ENCODE data around the gene KLHL2. TPM values are rescaled to one million over a fixed set of nuclear protein-coding genes. Genes with fewer than 3 reads are reported as not detected.
"Not testable (repeated sequence)": the region's sequence is repeated elsewhere in the genome, so short reads cannot be mapped to it uniquely, and the experiment has no call there.

The KLHL2 gene
- total RNA-seq, 2 donors from 2014 or later: 23.8 to 26.6 TPM

GRCh38 chr4:165269931-165270330 is 62.6 kb downstream of the KLHL2 start:
- intact Hi-C loops (cut with DNase I): loop anchor here in 1 of 2 donors (5.0 kb wide), 1 partner anchor 228 kb away; no protein-coding TSS in a partner anchor
- DNase-seq (ENCODE audit: low spot score): not testable (repeated sequence)

GRCh38 chr4:165273443-165273842 is 66.1 kb downstream of the KLHL2 start:
- DNase-seq (ENCODE audit: low spot score); intact Hi-C loops (cut with DNase I): not testable (repeated sequence)

GRCh38 chr4:165275357-165275756 is 68.0 kb downstream of the KLHL2 start:
- intact Hi-C loops (cut with DNase I); DNase-seq (ENCODE audit: low spot score): not testable (repeated sequence)

GRCh38 chr4:165279531-165279930 is 72.2 kb downstream of the KLHL2 start:
- DNase-seq (ENCODE audit: low spot score); intact Hi-C loops (cut with DNase I): not testable (repeated sequence)

DNA sequence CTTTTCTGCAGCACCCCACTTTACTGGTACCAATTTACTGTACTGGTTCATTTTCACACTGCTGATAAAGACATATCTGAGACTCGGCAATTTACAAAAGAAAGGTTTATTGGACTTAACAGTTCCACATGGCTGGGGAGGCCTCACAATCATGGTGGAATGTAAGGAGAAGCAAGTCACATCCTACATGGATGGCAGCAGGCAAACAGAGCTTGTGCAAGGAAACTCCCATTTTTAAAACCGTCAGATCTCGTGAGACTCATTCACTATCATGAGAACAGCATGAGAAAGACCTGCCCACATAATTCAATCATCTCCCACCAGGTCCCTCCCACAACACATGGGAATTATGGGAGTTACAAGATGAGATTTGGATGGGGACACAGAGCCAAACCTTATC is 77.3 kb downstream of the KLHL2 start:
- DNase-seq (ENCODE audit: low spot score); intact Hi-C loops (cut with DNase I): not testable (repeated sequence)

DNA sequence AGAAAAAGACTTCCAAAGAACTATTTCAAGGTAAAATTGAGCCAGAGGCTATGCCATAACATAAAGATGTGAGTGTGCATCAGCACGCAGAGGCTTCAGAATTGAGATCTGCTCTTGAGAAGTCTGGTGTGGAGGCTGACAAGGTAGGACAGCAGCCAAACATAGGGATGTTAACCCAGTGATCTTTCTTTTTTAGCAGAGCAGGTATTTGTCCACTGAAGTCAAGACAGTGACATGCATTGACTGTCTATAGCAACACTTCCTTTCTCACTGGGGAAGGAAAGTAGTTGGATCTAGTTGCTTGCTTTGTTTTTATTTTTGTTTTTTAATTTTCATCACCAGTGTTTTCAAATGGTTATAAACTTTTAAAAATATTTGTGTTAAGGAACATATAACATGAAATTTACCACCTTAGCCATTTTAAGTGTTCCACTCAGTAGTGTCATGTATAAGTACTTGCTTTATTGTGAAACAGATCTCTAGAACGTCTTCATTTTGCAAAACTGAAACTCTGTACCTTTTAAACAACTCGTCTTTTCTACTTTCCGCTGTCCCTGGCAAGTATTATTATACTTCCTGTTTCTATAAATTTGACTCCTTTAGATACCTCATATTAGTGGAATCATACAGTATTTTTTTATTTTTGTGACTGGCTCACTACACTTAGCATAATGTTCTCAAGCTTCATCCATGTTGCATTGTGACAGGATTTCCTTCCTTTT is 79.4 kb downstream of the KLHL2 start:
- DNase-seq (ENCODE audit: low spot score); intact Hi-C loops (cut with DNase I): not testable (repeated sequence)

GRCh38 chr4:165288226-165288625 is 80.9 kb downstream of the KLHL2 start:
- no peak for DNase-seq (ENCODE audit: low spot score)
- intact Hi-C loops (cut with DNase I): no loop called here

DNA sequence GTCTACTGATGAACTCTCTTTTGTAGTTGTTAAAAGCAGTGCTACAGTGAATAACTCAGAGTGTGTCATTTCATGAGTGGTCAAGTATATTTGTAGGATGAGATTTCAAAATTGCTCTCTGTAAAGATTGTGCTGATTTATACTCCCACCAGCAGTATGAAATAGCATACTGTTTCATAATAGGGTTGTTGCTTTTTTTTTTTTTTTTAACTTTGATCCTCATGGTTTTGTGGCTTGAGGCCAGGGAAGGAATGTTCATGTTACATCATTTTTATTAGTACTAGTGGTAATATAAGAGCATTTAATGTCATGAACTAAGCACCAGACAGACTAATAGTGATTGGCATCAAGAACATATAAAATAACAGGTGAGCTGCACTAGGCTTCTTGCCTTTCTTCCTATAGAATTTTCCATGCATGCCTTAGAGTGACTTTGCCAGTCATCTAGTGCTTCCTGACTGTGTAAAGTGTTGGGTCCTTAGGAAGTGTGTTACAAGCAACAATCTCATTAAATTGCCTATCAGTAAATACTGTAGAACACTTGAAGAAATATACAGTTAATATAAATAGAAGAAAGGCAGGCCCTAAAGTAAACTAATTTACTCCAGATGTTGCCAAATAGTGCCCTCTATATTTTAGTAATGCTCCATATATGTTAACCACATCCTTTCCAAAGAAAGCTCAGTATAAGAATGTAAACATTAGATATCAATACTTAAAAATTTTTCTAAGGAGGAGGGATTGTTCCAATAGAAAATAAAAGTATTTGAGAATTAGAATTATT is 81.5 kb downstream of the KLHL2 start:
- intact Hi-C loops (cut with DNase I): no loop called here
- DNase-seq (ENCODE audit: low spot score): no peak

DNA sequence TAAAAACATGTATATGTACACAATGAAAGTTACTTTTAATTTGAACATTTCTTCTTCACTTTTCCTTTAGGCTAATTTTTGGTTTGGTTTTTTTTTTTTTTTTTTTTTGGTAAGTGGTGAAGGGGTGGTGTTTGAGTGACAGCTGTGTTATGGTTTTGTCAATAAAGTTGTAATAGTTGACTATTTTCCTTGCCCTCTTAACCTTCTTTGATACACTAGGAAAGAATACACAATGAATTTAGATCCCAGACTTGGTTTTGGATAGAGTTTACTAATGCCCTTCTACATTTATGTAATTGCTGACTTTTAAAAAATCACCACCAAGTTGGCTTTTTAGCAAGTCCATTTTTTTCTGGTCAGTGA is 82.0 kb downstream of the KLHL2 start:
- DNase-seq (ENCODE audit: low spot score): no peak
- intact Hi-C loops (cut with DNase I): no loop called here

GRCh38 chr4:165293061-165293460 is 85.7 kb downstream of the KLHL2 start:
- DNase-seq (ENCODE audit: low spot score): no peak
- intact Hi-C loops (cut with DNase I): no loop called here

- intact Hi-C loops (cut with DNase I): no loop called here
Observed at GRCh38 chr4:165293927-165294649, 86.7 kb downstream of the KLHL2 start.

GRCh38 chr4:165294907-165295306 is 87.5 kb downstream of the KLHL2 start:
- DNase-seq (ENCODE audit: low spot score): no peak
- intact Hi-C loops (cut with DNase I): no loop called here

More at GRCh38 chr4:165293927-165294649, 86.7 kb downstream of the KLHL2 start:
- no peak for DNase-seq (ENCODE audit: low spot score)

DNA sequence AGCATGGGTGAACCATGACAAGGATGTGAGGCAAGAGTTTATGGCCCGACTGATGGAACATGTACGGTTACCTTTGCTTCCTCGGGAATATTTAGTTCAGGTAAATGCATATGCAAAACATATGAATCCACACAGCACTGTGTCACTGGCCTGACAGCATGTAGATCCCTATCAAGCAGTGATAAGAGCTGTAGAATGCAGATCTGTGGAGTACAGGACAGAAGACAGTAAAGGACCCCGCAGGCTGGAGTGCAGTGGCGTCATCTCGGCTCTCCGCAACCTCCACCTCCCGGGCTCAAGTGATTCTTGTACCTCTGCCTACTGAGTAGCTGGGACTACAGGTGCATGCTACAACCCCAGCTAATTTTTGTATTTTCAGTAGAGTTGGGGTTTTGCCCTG is 90.3 kb downstream of the KLHL2 start:
- intact Hi-C loops (cut with DNase I): no loop called here

DNA sequence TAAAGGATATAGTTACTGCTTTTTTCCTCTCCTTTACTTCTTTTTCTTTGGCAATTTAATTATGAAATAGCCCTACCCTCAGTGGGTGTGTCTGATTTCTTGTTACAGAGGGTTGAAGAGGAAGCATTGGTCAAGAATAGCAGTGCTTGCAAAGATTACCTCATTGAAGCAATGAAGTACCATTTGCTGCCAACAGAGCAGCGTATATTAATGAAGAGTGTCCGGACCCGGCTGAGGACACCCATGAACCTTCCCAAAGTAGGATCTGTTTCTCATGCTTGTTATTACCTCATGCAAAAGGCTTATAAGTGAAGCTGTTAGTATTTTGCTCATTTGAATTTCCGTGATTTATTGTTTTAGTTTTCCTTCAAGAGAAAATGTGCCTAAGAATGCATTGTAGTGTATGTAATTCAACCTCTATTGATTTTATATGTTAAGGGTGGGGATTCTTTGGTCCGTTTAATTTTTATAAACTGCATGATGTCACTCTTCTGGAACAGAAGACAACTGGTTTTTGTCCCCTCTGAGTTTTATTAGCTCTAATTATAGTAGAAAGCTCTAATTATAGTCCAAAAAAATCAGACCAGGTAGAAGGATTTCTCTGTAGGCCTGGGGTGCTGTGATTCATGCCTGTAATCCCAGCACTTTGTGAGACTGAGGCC is 92.2 kb downstream of the KLHL2 start:
- intact Hi-C loops (cut with DNase I): no loop called here
- DNase-seq (ENCODE audit: low spot score): no peak

More for the DNA sequence above, 90.3 kb downstream of the KLHL2 start:
- DNase-seq (ENCODE audit: low spot score): no peak

DNA sequence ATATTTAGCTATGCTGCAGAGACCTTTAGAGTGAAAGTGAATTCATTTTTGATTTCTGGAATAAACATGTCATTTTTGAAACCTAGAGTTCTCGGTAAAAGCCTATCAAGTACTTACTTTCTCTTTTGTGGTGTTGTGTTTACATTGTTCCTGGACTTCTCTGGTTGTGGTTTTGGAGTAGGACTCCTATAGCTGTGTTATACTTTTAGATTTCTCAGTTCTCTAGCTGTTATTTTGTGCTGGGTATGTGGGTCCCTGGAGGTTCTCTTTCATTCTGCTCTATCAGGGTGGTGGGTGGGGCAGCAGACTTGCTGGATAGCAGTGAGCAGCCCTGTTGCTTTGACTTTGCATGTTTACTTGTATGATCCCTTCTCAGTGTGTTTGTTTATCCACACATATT is 94.5 kb downstream of the KLHL2 start:
- intact Hi-C loops (cut with DNase I): no loop called here

GRCh38 chr4:165302658-165303057 is 95.3 kb downstream of the KLHL2 start:
- no peak for DNase-seq (ENCODE audit: low spot score)
- intact Hi-C loops (cut with DNase I): no loop called here

More for the DNA sequence above, 94.5 kb downstream of the KLHL2 start:
- no peak for DNase-seq (ENCODE audit: low spot score)

DNA sequence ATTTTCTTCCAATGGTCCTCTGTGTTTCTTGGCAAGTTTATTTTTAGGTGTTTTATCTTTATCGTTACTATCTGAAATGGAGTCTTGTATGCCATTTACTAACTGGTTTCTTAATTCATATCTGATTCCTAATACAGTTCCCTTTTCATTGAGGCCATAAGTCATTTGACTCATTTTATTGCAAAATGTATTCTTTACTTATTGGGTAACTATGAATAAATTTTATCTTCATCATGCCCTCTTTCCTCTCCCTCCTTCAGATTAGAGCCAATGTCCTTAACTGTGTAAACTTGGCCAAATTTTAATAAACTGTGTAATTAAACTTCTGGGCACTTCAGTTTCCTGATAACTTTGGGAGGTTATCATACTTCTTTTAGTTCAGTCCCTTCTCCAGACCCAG is 100.8 kb downstream of the KLHL2 start:
- intact Hi-C loops (cut with DNase I): no loop called here

DNA sequence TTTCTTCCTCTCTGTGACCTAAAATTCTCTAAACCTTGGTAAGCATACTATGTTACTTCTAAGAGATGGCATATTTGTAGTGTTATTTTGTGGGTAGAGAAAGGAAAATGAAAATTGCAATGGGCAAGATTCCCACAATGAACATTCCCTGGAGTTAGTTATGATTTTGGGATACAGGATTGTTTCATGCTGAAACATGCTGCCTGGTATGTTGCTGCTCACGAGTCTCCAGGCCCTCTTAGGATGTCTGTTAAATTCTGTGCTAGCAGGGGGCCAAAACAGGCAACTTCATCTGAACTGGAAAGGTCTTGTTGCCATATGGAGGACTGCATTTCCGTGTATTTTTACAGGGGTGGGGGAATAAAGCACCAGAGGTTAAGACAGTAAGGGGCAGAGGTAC is 101.2 kb downstream of the KLHL2 start:
- DNase-seq (ENCODE audit: low spot score): no peak
- intact Hi-C loops (cut with DNase I): no loop called here

More for the DNA sequence above, 100.8 kb downstream of the KLHL2 start:
- DNase-seq (ENCODE audit: low spot score): no peak

DNA sequence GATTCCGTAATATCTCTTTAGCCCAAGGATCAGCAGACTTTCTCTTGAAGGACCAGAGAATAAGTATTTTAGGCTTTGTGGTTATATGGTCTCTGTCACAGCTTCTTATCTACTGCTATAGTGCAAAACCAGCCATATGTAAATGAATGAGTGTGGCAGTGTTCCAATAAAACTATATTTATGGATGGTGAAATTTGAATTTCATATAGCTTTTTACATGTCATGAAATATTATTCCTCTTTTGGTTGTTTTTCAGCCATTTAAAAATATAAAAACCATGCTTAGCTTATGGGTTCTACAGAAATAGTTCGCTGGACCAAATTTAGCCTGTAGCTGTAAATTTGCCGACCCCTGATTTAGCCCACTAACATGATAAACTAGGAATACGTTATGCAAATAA is 102.1 kb downstream of the KLHL2 start:
- DNase-seq (ENCODE audit: low spot score): no peak
- intact Hi-C loops (cut with DNase I): no loop called here

Data from posterior vena cava (tissue), 2 donors.